HCT116 (cell line): Measurements from ENCODE around the gene DPP9.

Experiments used
- ATF3 ChIP-seq: IDR thresholded peaks from 2 replicates; pipeline ENCODE4 v1.6.1; 2012
- CTCF ChIP-seq, 3 experiments: fragments of 200-600 bp in 1 of 3; sonication (generic) in 1 of 3; IDR thresholded peaks in 2 of 3; conservative IDR thresholded peaks in 1 of 3; 2 replicates each; pipeline ENCODE4 v1.5.1; 2012 to 2017; ENCODE audit warnings: low read depth in 2 of 3, low read length in 2 of 3, antibody characterized with exemption in 1 of 3, borderline replicate concordance in 1 of 3, control low read depth in 1 of 3, mild to moderate bottlenecking in 1 of 3, mixed read lengths in 1 of 3, mixed run types in 1 of 3, moderate library complexity in 1 of 3; ENCODE audit not compliant: insufficient read depth in 1 of 3
- EGR1 ChIP-seq: IDR thresholded peaks from 2 replicates; pipeline ENCODE4 v1.6.1; 2012; ENCODE audit warnings: low read depth
- EZH2 ChIP-seq: fragments of 200-600 bp; sonication (generic); IDR thresholded peaks from 2 replicates; pipeline ENCODE4 v1.6.1; 2017; ENCODE audit warnings: antibody characterized with exemption, mixed run types
- POLR2AphosphoS5 ChIP-seq: IDR thresholded peaks from 2 replicates; pipeline ENCODE4 v1.6.1; 2011; ENCODE audit warnings: mild to moderate bottlenecking, low read depth, low read length, moderate library complexity

- TF ChIP-seq CTCF (IDR thresholded peaks at IDR 0.05 in 2 of 3, conservative IDR thresholded peaks at IDR 0.05 in 1 of 3; ENCODE audit: borderline replicate concordance in 1 of 3, insufficient read depth in 1 of 3, low read depth in 2 of 3, low read length in 2 of 3) (no peak), POLR2AphosphoS5 (no peak), EZH2 (no peak), EGR1 (no peak), ATF3 (no peak)
These were observed 23.6 kb downstream of the DPP9 start for GRCh38 chr19:4699826-4700692.
